Measurements from ENCODE around the gene MKKS. TPM values are rescaled to one million over a fixed set of nuclear protein-coding genes. Genes with fewer than 3 reads are reported as not detected.

The MKKS gene
- total and polyA plus RNA-seq, 2 of the 13 experiments (the other 11 are each of a cell fraction or from before 2014, with no cell fraction given) = 26.7 to 34.5 TPM

DNA sequence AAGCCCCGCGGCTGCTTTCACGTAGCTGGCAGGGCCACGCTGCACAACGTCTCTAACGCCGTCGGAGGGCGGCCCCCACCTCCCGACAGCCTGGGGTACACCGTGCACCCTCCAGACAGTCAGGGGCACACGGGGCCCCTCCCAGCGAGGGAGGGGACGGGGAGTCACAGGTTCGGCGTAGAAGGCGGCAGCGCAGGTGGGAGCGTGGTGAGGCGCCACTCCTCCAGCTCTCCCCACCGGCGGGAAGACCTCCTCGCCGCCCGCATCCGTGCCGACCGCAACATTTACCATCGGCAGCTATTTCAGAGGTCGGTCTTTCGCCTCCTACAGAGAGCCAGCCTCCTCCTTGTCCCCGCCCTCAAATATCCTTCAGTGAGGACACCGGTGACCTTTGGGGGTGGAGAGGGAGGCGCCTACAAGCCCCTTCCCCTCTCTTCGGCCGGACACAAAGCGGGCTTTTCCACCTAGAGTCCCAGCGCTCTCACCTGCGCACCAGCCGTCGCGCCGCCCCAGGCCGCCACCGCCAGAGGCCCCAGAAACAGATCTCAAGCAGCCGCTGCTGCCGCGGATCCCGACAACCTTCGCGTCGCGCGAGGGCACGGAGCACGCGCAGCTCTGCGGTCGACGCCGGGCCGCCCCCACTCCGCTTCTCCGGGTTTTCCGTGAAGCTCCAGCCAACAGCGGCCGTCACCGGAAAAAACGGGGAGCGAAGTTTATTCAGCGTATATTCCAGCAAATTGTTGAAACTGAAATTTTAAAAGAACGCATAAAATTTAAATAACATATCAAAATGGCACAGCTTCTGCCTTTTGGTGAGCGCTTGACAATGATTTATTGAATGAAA is at the start of gene MKKS (continued):
- no peak for TF ChIP-seq DNMT1 (CRISPR knock-in tag; IDR thresholded peaks at IDR 0.05)
- TF ChIP-seq NBN (conservative IDR thresholded peaks at IDR 0.05) = no peak
- TF ChIP-seq FUBP1 (CRISPR knock-in tag; IDR thresholded peaks at IDR 0.05; ENCODE audit: borderline replicate concordance) = no peak
- TF ChIP-seq CAMTA2 (CRISPR knock-in tag; IDR thresholded peaks at IDR 0.05; ENCODE audit: borderline replicate concordance) = no peak; the same call in 1 of the 2 replicates
- TF ChIP-seq SKI (IDR thresholded peaks at IDR 0.05; ENCODE audit: partially characterized antibody) = no peak
- TF ChIP-seq TBX3 (IDR thresholded peaks at IDR 0.05; ENCODE audit: borderline replicate concordance) = no peak; the same call in 1 of the 2 replicates
- no peak; the same call in 1 of the 2 replicates for TF ChIP-seq EHMT2 (IDR thresholded peaks at IDR 0.05; ENCODE audit: borderline replicate concordance, low read depth, low read length)
- TF ChIP-seq ZNF251 (CRISPR knock-in tag; IDR thresholded peaks at IDR 0.05) = no peak; the same call in 1 of the 2 replicates
- TF ChIP-seq IKZF4 (CRISPR knock-in tag; IDR thresholded peaks at IDR 0.05; ENCODE audit: borderline replicate concordance, low read depth, not compliant biosample characterization) = peak; percentile 24
- TF ChIP-seq ZBTB3 (CRISPR knock-in tag; IDR thresholded peaks at IDR 0.05; ENCODE audit: borderline replicate concordance, low read depth) = peak; percentile 61; the same call in 1 of the 2 replicates
- peak; percentile 18 for TF ChIP-seq ZNF407 (CRISPR knock-in tag; IDR thresholded peaks at IDR 0.05; ENCODE audit: not compliant biosample characterization)
- TF ChIP-seq ZBTB20 (CRISPR knock-in tag; IDR thresholded peaks at IDR 0.05; ENCODE audit: borderline replicate concordance, low read depth) = peak; percentile 80
- no peak for TF ChIP-seq SMARCC2 (IDR thresholded peaks at IDR 0.05)
- TF ChIP-seq, protein P1, sequence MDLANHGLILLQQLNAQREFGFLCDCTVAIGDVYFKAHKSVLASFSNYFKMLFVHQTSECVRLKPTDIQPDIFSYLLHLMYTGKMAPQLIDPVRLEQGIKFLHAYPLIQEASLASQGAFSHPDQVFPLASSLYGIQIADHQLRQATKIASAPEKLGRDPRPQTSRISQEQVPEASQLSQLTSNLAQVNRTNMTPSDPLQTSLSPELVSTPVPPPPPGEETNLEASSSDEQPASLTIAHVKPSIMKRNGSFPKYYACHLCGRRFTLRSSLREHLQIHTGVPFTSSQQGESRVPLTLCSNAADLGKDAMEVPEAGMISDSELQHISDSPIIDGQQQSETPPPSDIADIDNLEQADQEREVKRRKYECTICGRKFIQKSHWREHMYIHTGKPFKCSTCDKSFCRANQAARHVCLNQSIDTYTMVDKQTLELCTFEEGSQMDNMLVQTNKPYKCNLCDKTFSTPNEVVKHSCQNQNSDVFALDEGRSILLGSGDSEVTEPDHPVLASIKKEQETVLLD (CRISPR knock-in tag; IDR thresholded peaks at IDR 0.05; ENCODE audit: low read depth) = peak; percentile 83
- peak; percentile 83 for TF ChIP-seq GTF2F1 (IDR thresholded peaks at IDR 0.05; ENCODE audit: low read length)
- no peak for TF ChIP-seq HOXA7 (CRISPR knock-in tag; IDR thresholded peaks at IDR 0.05)
- TF ChIP-seq ZNF10 (CRISPR knock-in tag; IDR thresholded peaks at IDR 0.05; ENCODE audit: borderline replicate concordance, low read depth) = 0 out of 2 replicates have a peak, but pooled peaks have one; percentile 87

All from HepG2 (cell line).